SU-DHL-6 (cell line): ENCODE results near the gene DNAJB5.

Source experiments
- EZH2phosphoT487 ChIP-seq: fragments of 200-600 bp; sonication (generic), shearing (Covaris generic); conservative IDR thresholded peaks from 2 replicates; pipeline ENCODE4 v1.6.1; 2018; ENCODE audit warnings: mild to moderate bottlenecking, antibody characterized with exemption, low read length, moderate library complexity, mixed read lengths
- TF ChIP-seq, protein P1 (sequence below): fragments of 200-600 bp; sonication (generic); IDR thresholded peaks from one replicate; pipeline ENCODE4 v1.5.1; 2017; ENCODE audit warnings: antibody characterized with exemption, mild to moderate bottlenecking, low read length, moderate library complexity; ENCODE audit not compliant: insufficient read depth, poor library complexity, severe bottlenecking

DNA sequence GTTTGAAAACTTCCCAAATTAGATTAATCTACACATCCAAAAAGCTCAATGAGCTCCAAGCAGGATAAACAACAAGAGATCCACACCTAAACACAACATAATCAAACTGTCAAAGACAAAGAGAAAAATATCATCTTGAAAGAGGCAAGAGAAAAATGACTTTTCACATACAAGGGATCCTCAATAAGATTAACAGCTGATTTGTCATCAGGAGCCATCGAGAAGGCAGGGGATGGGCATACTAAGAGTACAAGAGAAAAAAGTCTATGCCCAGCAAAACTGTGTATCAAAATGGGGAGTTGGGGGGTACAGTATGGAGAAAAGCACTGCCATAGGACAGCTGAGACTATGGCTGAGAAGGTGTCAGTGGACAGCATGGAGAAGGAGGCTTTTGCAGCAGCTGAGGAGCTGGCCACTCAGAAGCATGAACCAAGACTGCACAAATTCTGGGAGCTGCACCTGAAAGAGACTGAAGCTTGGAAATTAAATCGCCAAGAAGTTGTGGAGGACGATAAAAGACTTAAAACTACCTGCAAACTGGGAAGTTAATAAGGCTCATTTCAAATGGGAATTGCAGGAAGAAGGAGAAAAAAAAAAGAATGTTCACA is 20.9 kb downstream of the DNAJB5 start:
- TF ChIP-seq, protein P1, sequence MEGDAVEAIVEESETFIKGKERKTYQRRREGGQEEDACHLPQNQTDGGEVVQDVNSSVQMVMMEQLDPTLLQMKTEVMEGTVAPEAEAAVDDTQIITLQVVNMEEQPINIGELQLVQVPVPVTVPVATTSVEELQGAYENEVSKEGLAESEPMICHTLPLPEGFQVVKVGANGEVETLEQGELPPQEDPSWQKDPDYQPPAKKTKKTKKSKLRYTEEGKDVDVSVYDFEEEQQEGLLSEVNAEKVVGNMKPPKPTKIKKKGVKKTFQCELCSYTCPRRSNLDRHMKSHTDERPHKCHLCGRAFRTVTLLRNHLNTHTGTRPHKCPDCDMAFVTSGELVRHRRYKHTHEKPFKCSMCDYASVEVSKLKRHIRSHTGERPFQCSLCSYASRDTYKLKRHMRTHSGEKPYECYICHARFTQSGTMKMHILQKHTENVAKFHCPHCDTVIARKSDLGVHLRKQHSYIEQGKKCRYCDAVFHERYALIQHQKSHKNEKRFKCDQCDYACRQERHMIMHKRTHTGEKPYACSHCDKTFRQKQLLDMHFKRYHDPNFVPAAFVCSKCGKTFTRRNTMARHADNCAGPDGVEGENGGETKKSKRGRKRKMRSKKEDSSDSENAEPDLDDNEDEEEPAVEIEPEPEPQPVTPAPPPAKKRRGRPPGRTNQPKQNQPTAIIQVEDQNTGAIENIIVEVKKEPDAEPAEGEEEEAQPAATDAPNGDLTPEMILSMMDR = no peak
- no peak for TF ChIP-seq EZH2phosphoT487
